ENCODE measurements around the gene ERVMER34-1. TPM values are rescaled to one million over a fixed set of nuclear protein-coding genes. Genes with fewer than 3 reads are reported as not detected.

Gene ERVMER34-1
- polyA plus RNA-seq, 1 donor, result 0.61 TPM

DNA sequence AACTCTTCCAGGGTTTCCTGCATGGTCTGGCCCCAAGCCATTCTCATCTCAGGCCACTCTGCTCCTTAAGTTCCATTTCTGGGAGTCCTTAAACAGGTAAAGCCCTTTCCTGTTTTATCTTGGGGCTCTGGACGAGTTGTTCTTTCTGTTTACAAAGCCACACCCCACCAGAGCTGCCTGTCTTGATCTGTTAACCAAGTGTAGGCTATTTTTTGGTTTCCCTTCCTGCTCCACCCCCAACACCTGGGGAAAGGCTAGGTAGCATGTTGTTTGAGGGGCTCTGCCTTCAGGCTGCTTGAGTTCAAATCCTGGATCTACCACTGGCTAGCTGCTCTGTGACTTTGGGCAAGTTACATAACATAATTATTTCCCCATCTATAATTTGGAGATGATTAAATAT lies 40.0 kb downstream of the ERVMER34-1 start:
- Histone ChIP-seq H3K36me3 (ENCODE audit: control insufficient read depth, insufficient read depth, low read length) (peaks cover 15% of the 10 kb centered on the region), H3K4me3 (ENCODE audit: low read length) (no peak overlapping the region), H3K9me3 (ENCODE audit: control insufficient read depth, low read depth, low read length) (no peaks in the 10 kb centered on the region), H3K27me3 (ENCODE audit: control insufficient read depth, insufficient read depth, low read length) (no peaks in the 10 kb centered on the region), H3K27ac (ENCODE audit: low read length) (no peak overlapping the region), H3K4me1 (ENCODE audit: control insufficient read depth, insufficient read depth, low read length) (peaks cover 8% of the 10 kb centered on the region)
- WGBS (ENCODE audit: insufficient coverage, low lambda C conversion rate), result no CpG with 5 or more reads among the region's 1 CpG
- DNase-seq, result no peak

DNA sequence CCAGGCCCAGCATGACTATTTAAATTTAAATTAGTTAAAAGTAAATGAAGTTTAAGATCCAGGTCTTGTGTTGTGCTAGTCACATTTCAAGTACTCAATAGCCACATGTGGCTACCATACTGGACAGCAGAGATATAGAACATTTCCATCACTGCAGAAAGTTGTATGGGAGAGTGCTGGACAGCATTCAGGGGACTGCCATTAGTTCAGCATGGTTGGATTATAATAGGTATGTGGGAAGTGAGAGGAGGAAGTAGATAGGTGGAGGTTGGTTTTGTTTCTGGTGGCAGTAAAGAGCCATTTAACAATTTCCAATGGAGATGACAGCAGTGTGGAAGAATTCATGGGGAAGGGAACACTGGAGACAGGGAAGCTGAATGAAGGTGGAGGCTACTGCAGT lies 42.1 kb downstream of the ERVMER34-1 start:
- Histone ChIP-seq H3K36me3 (ENCODE audit: control insufficient read depth, insufficient read depth, low read length) (peaks cover 7% of the 10 kb centered on the region), H3K4me1 (ENCODE audit: control insufficient read depth, insufficient read depth, low read length) (peaks cover 8% of the 10 kb centered on the region), H3K9me3 (ENCODE audit: control insufficient read depth, low read depth, low read length) (no peaks in the 10 kb centered on the region), H3K27me3 (ENCODE audit: control insufficient read depth, insufficient read depth, low read length) (no peaks in the 10 kb centered on the region), H3K4me3 (ENCODE audit: low read length) (no peak overlapping the region), H3K27ac (ENCODE audit: low read length) (no peak overlapping the region)
- DNase-seq, result no peak

DNA sequence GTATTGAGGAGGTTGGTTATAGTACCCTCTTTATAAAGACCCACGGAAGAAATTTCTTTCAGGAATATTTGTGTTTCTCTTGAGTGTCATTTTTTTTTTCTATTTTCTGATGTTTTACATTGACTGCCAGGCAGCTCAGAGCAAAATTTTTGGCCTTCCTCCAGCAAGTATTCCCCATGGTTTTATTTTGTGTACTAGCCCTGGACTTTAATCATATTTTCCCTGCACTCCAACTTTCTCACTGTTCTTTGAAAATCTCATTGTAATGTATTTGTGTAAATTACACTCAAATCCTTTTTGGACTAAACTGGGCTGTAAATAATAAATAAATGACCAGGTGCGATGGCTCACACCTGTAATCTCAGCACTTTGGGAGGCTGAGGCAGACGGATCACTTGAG lies 46.6 kb downstream of the ERVMER34-1 start:
- H3K9me3 ChIP-seq (ENCODE audit: control insufficient read depth, low read depth, low read length), result no peaks in the 10 kb centered on the region
- DNase-seq, result no peak
- no peak overlapping the region for H3K27ac ChIP-seq (ENCODE audit: low read length)
- no peaks in the 10 kb centered on the region for H3K4me1 ChIP-seq (ENCODE audit: control insufficient read depth, insufficient read depth, low read length)
- 50% methylated on average over 1 of the region's 3 CpGs for WGBS (ENCODE audit: insufficient coverage, low lambda C conversion rate)
- no peak overlapping the region for H3K4me3 ChIP-seq (ENCODE audit: low read length)
- H3K27me3 ChIP-seq (ENCODE audit: control insufficient read depth, insufficient read depth, low read length), result no peaks in the 10 kb centered on the region
- no peaks in the 10 kb centered on the region for H3K36me3 ChIP-seq (ENCODE audit: control insufficient read depth, insufficient read depth, low read length)

DNA sequence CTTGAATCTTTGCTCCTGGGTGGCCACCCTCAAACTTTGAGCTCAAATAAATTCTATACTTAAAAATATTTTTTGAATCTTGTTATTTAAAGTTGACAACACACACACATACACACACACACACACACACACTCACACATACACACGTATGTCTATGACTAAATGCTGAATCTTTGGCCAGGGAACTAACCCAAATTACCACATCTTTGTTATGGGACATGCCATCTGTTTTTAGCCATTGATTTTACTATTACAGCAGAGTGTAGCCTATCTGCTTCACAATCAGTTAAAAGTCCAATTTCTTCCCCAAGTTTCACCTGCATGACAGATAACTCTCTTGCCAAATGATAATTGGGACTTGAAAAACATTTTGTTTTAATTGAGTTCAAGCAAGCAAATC lies 47.1 kb downstream of the ERVMER34-1 start:
- Histone ChIP-seq H3K9me3 (ENCODE audit: control insufficient read depth, low read depth, low read length) (no peaks in the 10 kb centered on the region), H3K4me1 (ENCODE audit: control insufficient read depth, insufficient read depth, low read length) (no peaks in the 10 kb centered on the region), H3K4me3 (ENCODE audit: low read length) (no peak overlapping the region), H3K27me3 (ENCODE audit: control insufficient read depth, insufficient read depth, low read length) (no peaks in the 10 kb centered on the region), H3K27ac (ENCODE audit: low read length) (no peak overlapping the region), H3K36me3 (ENCODE audit: control insufficient read depth, insufficient read depth, low read length) (no peaks in the 10 kb centered on the region)
- DNase-seq, result no peak
- no CpG with 5 or more reads among the region's 1 CpG for WGBS (ENCODE audit: insufficient coverage, low lambda C conversion rate)

DNA sequence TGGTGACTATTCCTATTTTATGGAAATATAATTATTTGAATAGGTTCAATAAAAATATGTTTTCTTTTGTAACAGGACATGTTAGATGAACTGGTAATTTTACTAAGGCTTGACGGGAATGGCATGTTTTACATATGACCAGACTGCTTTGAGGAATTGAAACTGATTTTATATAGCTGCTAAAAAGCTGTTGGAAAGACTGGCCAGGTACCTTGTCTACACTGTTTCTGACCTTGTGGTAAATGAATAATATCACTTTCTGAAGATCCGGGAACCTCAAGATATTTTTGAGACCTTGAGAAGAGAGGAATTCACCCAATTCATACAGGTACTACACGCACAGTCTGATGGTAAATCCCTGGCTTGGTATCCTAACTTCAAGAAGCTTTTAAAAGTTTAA lies 50.0 kb downstream of the ERVMER34-1 start:
- Histone ChIP-seq H3K4me1 (ENCODE audit: control insufficient read depth, insufficient read depth, low read length) (no peaks in the 10 kb centered on the region), H3K27ac (ENCODE audit: low read length) (no peak overlapping the region), H3K27me3 (ENCODE audit: control insufficient read depth, insufficient read depth, low read length) (no peaks in the 10 kb centered on the region), H3K4me3 (ENCODE audit: low read length) (no peak overlapping the region), H3K36me3 (ENCODE audit: control insufficient read depth, insufficient read depth, low read length) (no peaks in the 10 kb centered on the region), H3K9me3 (ENCODE audit: control insufficient read depth, low read depth, low read length) (no peaks in the 10 kb centered on the region)
- WGBS (ENCODE audit: insufficient coverage, low lambda C conversion rate), result no CpG with 5 or more reads among the region's 3 CpGs
- DNase-seq, result no peak

DNA sequence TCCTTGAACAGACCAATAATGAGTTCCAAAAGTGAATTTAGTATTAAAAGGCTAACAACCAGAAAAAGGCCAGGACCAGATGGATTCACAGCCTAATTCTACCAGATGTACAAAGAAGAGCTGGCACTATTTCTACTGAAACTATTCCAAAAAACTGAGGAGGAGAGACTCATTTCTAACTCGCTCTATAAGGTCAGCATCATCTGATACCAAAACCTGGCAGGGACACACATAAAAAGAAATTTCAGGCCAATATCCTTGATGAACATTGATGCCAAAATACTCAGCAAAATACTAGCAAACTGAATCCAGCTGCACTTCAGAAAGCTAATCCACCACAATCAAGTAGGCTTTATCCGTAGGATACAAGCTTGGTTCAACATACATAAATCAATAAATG lies 56.3 kb downstream of the ERVMER34-1 start:
- no peak for DNase-seq
- H3K27me3 ChIP-seq (ENCODE audit: control insufficient read depth, insufficient read depth, low read length), result no peaks in the 10 kb centered on the region
- no CpG with 5 or more reads among the region's 2 CpGs for WGBS (ENCODE audit: insufficient coverage, low lambda C conversion rate)
- H3K27ac ChIP-seq (ENCODE audit: low read length), result no peak overlapping the region
- H3K4me3 ChIP-seq (ENCODE audit: low read length), result no peak overlapping the region
- no peaks in the 10 kb centered on the region for H3K4me1 ChIP-seq (ENCODE audit: control insufficient read depth, insufficient read depth, low read length)
- H3K36me3 ChIP-seq (ENCODE audit: control insufficient read depth, insufficient read depth, low read length), result no peaks in the 10 kb centered on the region
- H3K9me3 ChIP-seq (ENCODE audit: control insufficient read depth, low read depth, low read length), result peaks cover 9% of the 10 kb centered on the region

DNA sequence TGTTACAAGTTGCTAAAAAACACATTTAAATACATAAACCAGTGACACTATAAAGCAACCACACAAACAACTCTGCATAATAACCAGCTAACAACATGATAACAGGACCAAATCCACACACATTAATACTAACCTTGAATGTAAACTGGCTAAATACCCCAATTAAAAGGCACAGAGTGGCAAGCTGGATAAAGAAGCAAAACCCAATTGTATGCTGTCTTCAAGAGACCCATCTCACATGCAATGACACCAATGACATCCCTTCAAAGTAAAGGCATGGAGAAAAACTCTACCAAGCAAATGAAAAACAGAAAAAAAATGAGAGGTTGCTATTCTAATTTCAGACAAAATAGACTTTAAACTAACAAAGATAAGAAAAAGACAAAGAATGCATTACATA lies 57.7 kb downstream of the ERVMER34-1 start:
- Histone ChIP-seq H3K27ac (ENCODE audit: low read length) (no peak overlapping the region), H3K9me3 (ENCODE audit: control insufficient read depth, low read depth, low read length) (peaks cover 9% of the 10 kb centered on the region), H3K36me3 (ENCODE audit: control insufficient read depth, insufficient read depth, low read length) (no peaks in the 10 kb centered on the region), H3K27me3 (ENCODE audit: control insufficient read depth, insufficient read depth, low read length) (no peaks in the 10 kb centered on the region), H3K4me3 (ENCODE audit: low read length) (no peak overlapping the region), H3K4me1 (ENCODE audit: control insufficient read depth, insufficient read depth, low read length) (no peaks in the 10 kb centered on the region)
- DNase-seq, result no peak

Other genes with a start within 250 kb of the ERVMER34-1 start
- 14.4 TPM for gene USP46, start 92.1 kb downstream of the ERVMER34-1 start, polyA plus RNA-seq
- 2.1 TPM for gene RASL11B, start 110.9 kb upstream of the ERVMER34-1 start, polyA plus RNA-seq